Hepatocyte (in vitro differentiated cells): ENCODE results near the gene KCNC4. TPM values are rescaled to one million over a fixed set of nuclear protein-coding genes. Genes with fewer than 3 reads are reported as not detected.

Source experiments
- DNase-seq: peaks from one replicate; pipeline ENCODE4 v3.0.0-alpha.2; 2016; ENCODE audit warnings: low spot score
- H2AFZ ChIP-seq: fragments of 200-600 bp; sonication (generic); 2 replicates; pipeline ENCODE4 v1.6.0; 2016; ENCODE audit warnings: antibody characterized with exemption, mild to moderate bottlenecking
- H3K27ac ChIP-seq: fragments of 200-600 bp; sonication (generic); 2 replicates; pipeline ENCODE4 v1.5.1; 2016; ENCODE audit warnings: mild to moderate bottlenecking
- H3K27me3 ChIP-seq: fragments of 200-600 bp; sonication (generic); 2 replicates; pipeline ENCODE4 v1.6.1; 2016
- H3K36me3 ChIP-seq: fragments of 200-600 bp; sonication (generic); replicated peaks from 2 replicates; pipeline ENCODE4 v1.5.1; 2016; ENCODE audit warnings: low read depth; ENCODE audit not compliant: insufficient read depth
- H3K4me1 ChIP-seq: fragments of 200-600 bp; sonication (generic); 2 replicates; pipeline ENCODE4 v1.5.1; 2016; ENCODE audit warnings: mild to moderate bottlenecking, moderate library complexity; ENCODE audit not compliant: insufficient read depth
- H3K4me2 ChIP-seq: fragments of 200-600 bp; sonication (generic); 2 replicates; pipeline ENCODE4 v1.6.0; 2016
- H3K4me3 ChIP-seq: fragments of 200-600 bp; sonication (generic); 2 replicates; pipeline ENCODE4 v1.5.1; 2016; ENCODE audit warnings: mild to moderate bottlenecking
- H3K79me2 ChIP-seq: fragments of 200-600 bp; sonication (generic); 2 replicates; pipeline ENCODE4 v1.6.0; 2017; ENCODE audit warnings: mild to moderate bottlenecking
- H3K9me2 ChIP-seq: fragments of 200-600 bp; sonication (generic); replicated peaks from 2 replicates; pipeline ENCODE4 v1.6.0; 2017; ENCODE audit warnings: mild to moderate bottlenecking; ENCODE audit not compliant: insufficient read depth
- H3K9me3 ChIP-seq: fragments of 200-600 bp; sonication (generic); 2 replicates; pipeline ENCODE4 v1.5.1; 2016; ENCODE audit warnings: low read depth, mild to moderate bottlenecking
- H4K20me1 ChIP-seq: fragments of 200-600 bp; sonication (generic); 2 replicates; pipeline ENCODE4 v1.6.0; 2016; ENCODE audit warnings: mild to moderate bottlenecking; ENCODE audit not compliant: insufficient read depth, poor library complexity, severe bottlenecking
- CTCF ChIP-seq: fragments of 200-600 bp; sonication (generic); IDR thresholded peaks from 2 replicates; pipeline ENCODE4 v1.5.1; 2016; ENCODE audit warnings: antibody characterized with exemption, mild to moderate bottlenecking; ENCODE audit not compliant: poor library complexity
- EZH2 ChIP-seq: fragments of 200-600 bp; sonication (generic); IDR thresholded peaks from 2 replicates; pipeline ENCODE4 v1.6.1; 2016; ENCODE audit warnings: antibody characterized with exemption, mild to moderate bottlenecking, borderline replicate concordance
- EZH2phosphoT487 ChIP-seq: fragments of 200-600 bp; sonication (generic); IDR thresholded peaks from one replicate; pipeline ENCODE4 v1.6.1; 2018; ENCODE audit warnings: antibody characterized with exemption, mild to moderate bottlenecking, low read depth, moderate library complexity; ENCODE audit not compliant: unreplicated experiment, severe bottlenecking
- WGBS: methylation state at CpG from one replicate; pipeline ENCODE4 v1.1.6; 2016; ENCODE audit warnings: low lambda C conversion rate; ENCODE audit errors: missing lambda C conversion rate; 5-methylcytosine and 5-hydroxymethylcytosine counted together
- polyA plus RNA-seq: library from polyadenylated mRNA; unstranded; fragments of >200 nt; fragmentation: Nextera tagmentation; extraction: Ambion mirVana; gene quantifications from 2 replicates; pipeline ENCODE4 v1.2.1, GENCODE V29; 2016
- total RNA-seq: library from RNA; depleted of rRNA; stranded (reverse); fragments of >200 nt; gene quantifications from 2 replicates; pipeline ENCODE4 v1.2.3, GENCODE V29; 2014

KCNC4 gene
- total and polyA plus RNA-seq, 2 experiments from 2014 or later: 1.3 to 4.6 TPM

DNA sequence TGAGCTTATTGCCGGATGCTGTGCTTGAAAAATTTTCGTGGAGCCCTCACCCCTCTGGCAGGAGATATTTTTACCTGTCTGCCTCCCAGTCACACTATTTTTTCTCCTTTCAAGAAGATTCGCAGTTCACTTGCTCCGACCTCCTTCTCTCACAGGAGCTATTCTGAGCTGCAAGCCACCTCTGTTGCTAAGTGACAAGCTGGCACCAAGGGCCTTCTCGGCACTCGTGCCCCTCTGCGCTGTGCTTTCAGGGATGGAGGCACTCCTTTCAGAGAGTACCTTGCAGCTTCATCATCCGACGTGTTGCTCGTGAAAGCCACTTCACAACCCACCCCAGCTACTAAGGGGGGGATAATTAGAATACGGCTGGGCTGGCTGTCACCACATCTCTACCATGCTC lies 48.3 kb upstream of the KCNC4 start:
- H3K4me2 ChIP-seq: no peak overlapping the region
- no peaks in the 10 kb centered on the region for H4K20me1 ChIP-seq
- no peaks in the 10 kb centered on the region for H3K27me3 ChIP-seq
- no peak overlapping the region for H3K4me3 ChIP-seq
- no peak overlapping the region for H2AFZ ChIP-seq
- DNase-seq: no peak
- no peak overlapping the region for H3K27ac ChIP-seq
- TF ChIP-seq EZH2 (no peak), EZH2phosphoT487 (no peak), CTCF (no peak)
- no peaks in the 10 kb centered on the region for H3K36me3 ChIP-seq
- H3K79me2 ChIP-seq: no peaks in the 10 kb centered on the region
- no peaks in the 10 kb centered on the region for H3K4me1 ChIP-seq
- H3K9me2 ChIP-seq: no peaks in the 10 kb centered on the region
- no peaks in the 10 kb centered on the region for H3K9me3 ChIP-seq
- 88% methylated on average over 11 of the region's 11 CpGs for WGBS

- 69% methylated on average over 7 of the region's 7 CpGs for WGBS
- TF ChIP-seq EZH2phosphoT487 (no peak), CTCF (no peak), EZH2 (no peak)
- no peaks in the 10 kb centered on the region for H3K9me3 ChIP-seq
- H2AFZ ChIP-seq: no peak overlapping the region
- no peaks in the 10 kb centered on the region for H3K79me2 ChIP-seq
- DNase-seq: no peak
- no peak overlapping the region for H3K4me2 ChIP-seq
- no peak overlapping the region for H3K27ac ChIP-seq
- no peaks in the 10 kb centered on the region for H3K36me3 ChIP-seq
- no peak overlapping the region for H3K4me3 ChIP-seq
- H3K9me2 ChIP-seq: no peaks in the 10 kb centered on the region
- no peaks in the 10 kb centered on the region for H3K27me3 ChIP-seq
- no peaks in the 10 kb centered on the region for H4K20me1 ChIP-seq
- H3K4me1 ChIP-seq: no peaks in the 10 kb centered on the region
These were observed 46.5 kb upstream of the KCNC4 start for GRCh38 chr1:110163591-110163990.

- H3K27ac ChIP-seq: no peak overlapping the region
- no peak overlapping the region for H2AFZ ChIP-seq
- no peak for TF ChIP-seq EZH2
- TF ChIP-seq EZH2phosphoT487: no peak
- H3K27me3 ChIP-seq: no peaks in the 10 kb centered on the region
- H3K4me1 ChIP-seq: no peaks in the 10 kb centered on the region
- H3K4me2 ChIP-seq: no peak overlapping the region
- no peaks in the 10 kb centered on the region for H3K9me2 ChIP-seq
- H4K20me1 ChIP-seq: no peaks in the 10 kb centered on the region
- no peaks in the 10 kb centered on the region for H3K79me2 ChIP-seq
- DNase-seq: no peak
- no peak overlapping the region for H3K4me3 ChIP-seq
- no peaks in the 10 kb centered on the region for H3K9me3 ChIP-seq
- no peaks in the 10 kb centered on the region for H3K36me3 ChIP-seq
- WGBS: 56% methylated on average over 10 of the region's 10 CpGs
These were observed 45.3 kb upstream of the KCNC4 start for GRCh38 chr1:110164725-110165350.

DNA sequence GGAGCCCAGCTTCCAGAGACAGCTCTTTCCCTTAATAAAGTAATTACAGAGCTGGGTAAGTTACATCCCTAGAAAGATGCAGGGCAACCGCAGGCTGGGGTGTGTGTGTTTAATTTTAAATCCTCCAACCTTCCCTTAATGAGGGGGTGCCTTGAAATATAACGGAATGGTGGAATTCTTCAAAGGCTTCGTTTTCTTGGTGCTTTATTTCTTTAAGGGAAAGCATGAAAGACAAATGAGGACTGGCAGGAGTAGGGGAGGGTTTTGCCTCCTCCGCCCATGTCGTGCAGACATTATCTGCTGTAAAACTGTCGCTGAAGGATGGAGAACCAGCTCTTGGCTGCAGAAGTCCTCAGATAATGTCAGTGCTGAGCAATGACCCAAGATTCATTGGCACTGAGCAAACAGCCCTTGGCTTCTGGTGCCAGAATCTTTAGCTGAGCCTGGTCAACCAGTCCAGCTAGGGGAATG lies 44.3 kb upstream of the KCNC4 start:
- 75% methylated on average over 6 of the region's 6 CpGs for WGBS

More for the DNA sequence above, 44.3 kb upstream of the KCNC4 start:
- no peaks in the 10 kb centered on the region for H3K4me1 ChIP-seq
- H3K4me2 ChIP-seq: no peak overlapping the region
- no peaks in the 10 kb centered on the region for H3K9me3 ChIP-seq
- no peaks in the 10 kb centered on the region for H3K36me3 ChIP-seq
- H3K79me2 ChIP-seq: no peaks in the 10 kb centered on the region
- no peaks in the 10 kb centered on the region for H3K9me2 ChIP-seq
- no peak overlapping the region for H3K4me3 ChIP-seq
- TF ChIP-seq EZH2phosphoT487: no peak
- no peak for TF ChIP-seq CTCF
- TF ChIP-seq EZH2: no peak
- H4K20me1 ChIP-seq: no peaks in the 10 kb centered on the region
- H2AFZ ChIP-seq: no peak overlapping the region
- DNase-seq: no peak
- H3K27me3 ChIP-seq: no peaks in the 10 kb centered on the region
- H3K27ac ChIP-seq: no peak overlapping the region
